NOMO-1 treated with dmso at 0.1 percent for 144 hours (cell line): ENCODE data around the gene FHIT.
"Not testable (repeated sequence)": the region's sequence is repeated elsewhere in the genome, so short reads cannot be mapped to it uniquely, and the experiment has no call there.

Experiments used
- DNase-seq: peaks from one replicate; lab custom pipeline; 2025; ENCODE audit not compliant: unreplicated experiment; lab: John Stamatoyannopoulos, UW

Gene FHIT

GRCh38 chr3:59981377-59981776 is 1269.9 kb downstream of the FHIT start:
- DNase-seq = no peak

- DNase-seq = no peak
Measured at GRCh38 chr3:59980576-59980975, 1270.7 kb downstream of the FHIT start.

- DNase-seq = no peak
Measured at GRCh38 chr3:59979542-59979941, 1271.7 kb downstream of the FHIT start.

GRCh38 chr3:59978979-59979378 is 1272.3 kb downstream of the FHIT start:
- DNase-seq = no peak

GRCh38 chr3:59970796-59971195 is 1280.5 kb downstream of the FHIT start:
- DNase-seq = no peak

GRCh38 chr3:59970376-59970775 is 1280.9 kb downstream of the FHIT start:
- DNase-seq = no peak

- no peak for DNase-seq
Measured at GRCh38 chr3:59968513-59969045, 1282.7 kb downstream of the FHIT start.

GRCh38 chr3:59963676-59964075 is 1287.6 kb downstream of the FHIT start:
- no peak for DNase-seq

- no peak for DNase-seq
Measured at GRCh38 chr3:59957150-59957549, 1294.1 kb downstream of the FHIT start.

GRCh38 chr3:59953104-59953503 is 1298.1 kb downstream of the FHIT start:
- no peak for DNase-seq

- DNase-seq = no peak
Measured at GRCh38 chr3:59949311-59949710, 1301.9 kb downstream of the FHIT start.

- DNase-seq = no peak
Measured at GRCh38 chr3:59946401-59946800, 1304.9 kb downstream of the FHIT start.

GRCh38 chr3:59940718-59941117 is 1310.5 kb downstream of the FHIT start:
- DNase-seq = peak; percentile 5

- DNase-seq = no peak
Measured at GRCh38 chr3:59939826-59940426, 1311.3 kb downstream of the FHIT start.

GRCh38 chr3:59938828-59939227 is 1312.4 kb downstream of the FHIT start:
- DNase-seq = no peak

- DNase-seq = no peak
Measured at GRCh38 chr3:59937201-59937600, 1314.1 kb downstream of the FHIT start.

- DNase-seq = no peak
Measured at GRCh38 chr3:59936472-59936871, 1314.8 kb downstream of the FHIT start.

- no peak for DNase-seq
Measured at GRCh38 chr3:59935025-59935424, 1316.2 kb downstream of the FHIT start.

- DNase-seq = not testable (repeated sequence)
Measured at GRCh38 chr3:59934560-59934959, 1316.7 kb downstream of the FHIT start.

GRCh38 chr3:59930170-59930569 is 1321.1 kb downstream of the FHIT start:
- DNase-seq = no peak

- no peak for DNase-seq
Measured at GRCh38 chr3:59927056-59927455, 1324.2 kb downstream of the FHIT start.

- DNase-seq = no peak
Measured at GRCh38 chr3:59925946-59926345, 1325.3 kb downstream of the FHIT start.

- DNase-seq = no peak
Measured at GRCh38 chr3:59922192-59922591, 1329.1 kb downstream of the FHIT start.
